RCC 7860 (cell line): Measurements from ENCODE around the gene DONSON.

ENCODE experiments used
- DNase-seq: peaks from one replicate; pipeline ENCODE4 v3.0.0-alpha.2; 2015; ENCODE audit warnings: low spot score
- FAIRE-seq: peaks from 2 replicates; lab custom pipeline; 2012; peaks lifted over from hg19 to GRCh38; lab: Jason Lieb, UNC

The DONSON gene

DNA sequence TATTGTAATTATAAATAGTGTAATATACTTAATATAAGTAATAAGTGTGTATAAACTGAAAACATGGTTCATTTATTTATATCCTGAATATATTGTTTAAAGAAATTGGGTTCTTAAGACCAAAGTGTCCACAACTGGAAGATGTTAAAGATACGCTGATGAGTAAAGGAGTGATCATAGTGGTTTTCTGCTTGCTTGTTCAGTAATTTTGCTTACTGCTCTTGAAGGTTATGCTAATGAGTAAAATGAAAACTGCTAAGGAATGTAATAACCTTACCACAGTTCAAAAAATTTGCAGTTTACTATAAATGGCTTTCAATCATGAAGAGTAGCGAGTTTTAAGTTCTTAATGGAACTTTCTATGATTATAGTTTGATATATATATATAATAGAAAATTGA lies 22.0 kb downstream of the DONSON start:
- no peak for FAIRE-seq
- DNase-seq, result no peak

DNA sequence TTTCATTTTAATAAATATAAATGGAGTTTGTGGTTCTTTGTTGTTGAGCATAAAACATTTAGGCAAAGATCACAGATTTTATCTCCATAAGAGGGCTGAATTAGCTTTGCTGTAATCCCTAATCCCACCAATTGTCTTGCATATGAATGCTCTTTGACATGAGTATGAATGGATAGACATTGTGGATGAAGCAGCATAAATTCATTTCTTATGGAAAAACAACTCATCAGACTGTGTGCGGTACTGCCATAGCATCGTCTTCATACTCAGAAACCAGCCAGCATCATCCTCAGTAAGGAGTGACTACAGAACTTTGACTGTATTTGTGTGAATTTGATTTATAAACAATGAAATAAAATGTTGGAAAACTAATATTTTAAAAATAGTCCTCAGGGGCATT lies 26.1 kb downstream of the DONSON start:
- no peak for FAIRE-seq

DNA sequence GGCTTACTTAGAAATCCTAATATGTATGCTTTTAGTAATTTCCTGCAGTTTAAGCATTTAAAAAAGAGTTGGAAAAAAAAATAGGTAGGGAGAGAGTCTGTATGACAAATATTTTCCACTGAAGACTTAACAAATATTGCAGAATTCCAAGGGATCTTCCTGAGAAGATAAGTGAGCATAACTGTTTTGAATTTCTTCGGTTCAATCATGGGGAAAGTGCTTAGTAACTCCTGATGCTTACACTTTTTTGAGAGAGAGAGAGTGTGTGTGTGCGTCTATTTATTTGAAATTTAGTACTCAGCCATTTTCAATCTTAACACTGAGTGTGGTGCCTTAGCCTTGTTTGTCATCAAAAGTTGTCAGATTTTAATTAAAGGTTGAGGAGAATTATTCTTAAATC lies 27.1 kb downstream of the DONSON start:
- FAIRE-seq (no peak), DNase-seq (no peak)

More for the DNA sequence above, 26.1 kb downstream of the DONSON start:
- no peak for DNase-seq

DNA sequence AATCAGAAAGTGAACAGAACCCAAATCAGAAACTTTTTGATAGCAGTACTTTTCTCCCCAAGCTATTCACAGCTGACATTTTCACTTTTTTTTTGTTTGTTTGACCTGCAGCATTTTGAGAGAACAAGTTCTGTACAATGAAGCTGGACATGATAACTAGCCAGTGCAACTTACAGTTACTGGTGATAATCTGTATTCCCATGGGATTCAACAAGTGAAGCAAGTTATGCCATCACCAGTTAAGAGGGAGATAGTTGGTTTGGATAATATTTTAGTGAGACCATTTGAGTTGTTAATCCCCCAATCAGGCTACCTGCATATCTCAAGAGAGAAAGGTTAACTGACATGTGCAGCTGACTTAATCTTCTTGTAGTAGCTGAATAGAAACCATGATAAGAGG lies 27.5 kb downstream of the DONSON start:
- DNase-seq, result no peak
- no peak for FAIRE-seq

DNA sequence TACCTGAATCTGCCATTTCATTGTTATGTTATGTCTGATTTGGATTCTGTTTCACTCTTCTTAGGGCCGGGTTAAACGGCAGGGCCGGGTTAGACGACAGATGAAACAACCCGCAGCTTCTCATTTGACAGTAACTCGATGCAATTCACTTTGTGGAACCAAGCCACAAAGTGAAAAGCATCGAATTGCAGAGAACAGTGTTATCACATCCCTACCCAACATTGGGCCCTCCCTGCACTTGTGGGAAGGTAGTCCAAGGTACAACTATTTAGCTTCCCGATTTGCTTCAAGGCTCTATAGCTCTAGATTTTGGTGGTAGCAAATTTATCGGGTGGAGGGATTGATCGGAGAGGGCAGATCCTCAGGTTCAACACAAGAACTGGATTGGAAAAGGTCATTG lies 28.7 kb downstream of the DONSON start:
- no peak for FAIRE-seq

DNA sequence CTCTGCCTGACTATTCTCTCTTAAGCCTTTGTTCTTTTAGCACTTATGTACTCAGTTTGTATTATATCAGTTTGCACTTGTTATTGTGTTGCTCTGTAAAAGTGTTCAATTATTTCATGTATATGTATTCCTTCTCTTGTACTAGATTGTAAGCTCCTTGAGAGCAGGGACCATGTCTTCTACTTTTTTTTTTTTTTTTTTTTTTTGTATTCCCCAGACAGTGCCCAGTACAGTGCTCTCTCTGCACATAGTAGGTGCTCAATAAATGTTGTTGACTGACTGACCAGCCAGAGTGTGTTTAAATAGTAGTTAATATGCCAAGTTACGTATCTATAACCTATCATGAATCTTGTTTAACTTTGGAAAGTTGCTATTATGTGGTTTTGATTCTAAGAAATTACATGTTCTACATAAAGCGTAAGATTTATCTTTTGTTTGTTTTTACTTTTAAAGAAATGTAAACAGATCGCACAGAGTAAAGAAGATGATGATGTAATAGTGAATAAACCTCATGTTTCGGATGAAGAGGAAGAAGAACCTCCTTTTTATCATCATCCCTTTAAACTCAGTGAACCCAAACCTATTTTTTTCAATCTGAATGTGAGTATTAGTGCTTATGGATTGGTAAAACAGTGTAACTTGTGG lies 29.6 kb downstream of the DONSON start:
- FAIRE-seq (no peak), DNase-seq (no peak)

More for the DNA sequence above, 28.7 kb downstream of the DONSON start:
- DNase-seq, result no peak

DNA sequence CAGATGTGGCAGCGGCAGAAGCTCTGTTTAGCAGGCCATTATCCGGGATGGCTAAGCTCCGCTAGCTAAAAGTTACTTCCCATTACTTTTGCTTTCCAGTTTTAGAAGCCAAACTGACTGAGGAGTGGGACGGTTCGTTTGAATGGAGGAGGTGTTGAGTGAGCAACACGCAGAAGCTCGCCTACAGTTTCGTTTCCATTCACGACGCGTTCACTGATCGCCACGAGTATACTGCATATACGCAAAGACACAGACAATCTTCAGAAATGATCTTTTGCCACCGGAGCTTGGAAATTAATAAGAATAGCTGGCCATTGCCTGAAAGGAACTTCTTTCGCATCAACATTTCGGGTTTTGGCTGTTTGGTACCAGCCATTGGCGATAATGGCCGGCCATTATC lies 31.0 kb downstream of the DONSON start:
- DNase-seq (no peak), FAIRE-seq (no peak)

DNA sequence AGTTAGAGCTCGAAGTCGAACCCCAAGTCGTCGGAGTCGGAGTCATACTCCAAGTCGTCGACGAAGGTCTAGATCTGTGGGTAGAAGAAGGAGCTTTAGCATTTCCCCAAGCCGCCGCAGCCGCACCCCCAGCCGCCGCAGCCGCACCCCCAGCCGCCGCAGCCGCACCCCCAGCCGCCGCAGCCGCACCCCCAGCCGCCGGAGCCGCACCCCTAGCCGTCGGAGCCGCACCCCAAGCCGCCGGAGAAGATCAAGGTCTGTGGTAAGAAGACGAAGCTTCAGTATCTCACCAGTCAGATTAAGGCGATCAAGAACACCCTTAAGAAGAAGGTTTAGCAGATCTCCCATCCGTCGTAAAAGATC lies 33.5 kb downstream of the DONSON start:
- DNase-seq (no peak), FAIRE-seq (no peak)

DNA sequence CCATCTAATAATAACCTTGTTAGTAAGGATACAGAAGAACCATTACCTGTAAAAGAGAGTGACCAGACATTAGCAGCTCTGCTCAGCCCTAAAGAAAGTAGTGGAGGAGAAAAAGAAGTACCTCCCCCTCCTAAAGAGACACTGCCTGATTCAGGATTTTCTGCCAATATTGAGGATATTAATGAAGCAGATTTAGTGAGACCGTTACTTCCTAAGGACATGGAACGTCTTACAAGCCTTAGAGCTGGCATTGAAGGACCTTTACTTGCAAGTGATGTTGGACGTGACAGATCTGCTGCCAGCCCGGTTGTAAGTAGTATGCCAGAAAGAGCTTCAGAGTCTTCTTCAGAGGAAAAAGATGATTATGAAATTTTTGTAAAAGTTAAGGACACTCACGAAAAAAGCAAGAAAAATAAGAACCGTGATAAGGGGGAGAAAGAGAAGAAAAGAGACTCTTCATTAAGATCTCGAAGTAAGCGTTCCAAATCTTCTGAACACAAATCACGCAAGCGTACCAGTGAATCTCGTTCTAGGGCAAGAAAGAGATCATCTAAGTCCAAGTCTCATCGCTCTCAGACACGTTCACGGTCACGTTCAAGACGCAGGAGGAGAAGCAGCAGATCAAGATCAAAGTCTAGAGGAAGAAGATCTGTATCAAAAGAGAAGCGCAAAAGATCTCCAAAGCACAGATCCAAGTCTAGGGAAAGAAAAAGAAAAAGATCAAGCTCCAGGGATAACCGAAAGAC lies 34.1 kb downstream of the DONSON start:
- FAIRE-seq (no peak), DNase-seq (no peak)

DNA sequence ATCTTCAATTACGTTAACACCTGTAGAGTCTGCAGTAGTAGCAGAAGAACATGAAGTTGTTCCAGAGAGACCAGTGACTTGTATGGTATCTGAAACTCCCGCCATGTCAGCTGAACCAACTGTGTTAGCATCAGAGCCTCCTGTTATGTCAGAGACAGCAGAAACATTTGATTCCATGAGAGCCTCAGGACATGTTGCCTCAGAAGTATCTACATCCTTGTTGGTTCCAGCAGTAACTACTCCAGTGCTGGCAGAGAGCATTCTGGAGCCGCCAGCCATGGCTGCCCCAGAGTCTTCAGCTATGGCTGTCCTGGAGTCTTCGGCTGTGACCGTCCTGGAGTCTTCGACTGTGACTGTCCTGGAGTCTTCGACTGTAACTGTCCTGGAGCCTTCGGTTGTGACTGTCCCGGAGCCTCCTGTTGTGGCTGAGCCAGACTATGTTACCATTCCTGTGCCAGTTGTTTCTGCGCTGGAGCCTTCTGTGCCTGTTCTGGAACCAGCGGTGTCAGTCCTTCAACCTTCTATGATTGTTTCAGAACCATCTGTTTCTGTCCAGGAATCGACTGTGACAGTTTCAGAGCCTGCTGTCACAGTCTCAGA lies 35.4 kb downstream of the DONSON start:
- DNase-seq (no peak), FAIRE-seq (no peak)

DNA sequence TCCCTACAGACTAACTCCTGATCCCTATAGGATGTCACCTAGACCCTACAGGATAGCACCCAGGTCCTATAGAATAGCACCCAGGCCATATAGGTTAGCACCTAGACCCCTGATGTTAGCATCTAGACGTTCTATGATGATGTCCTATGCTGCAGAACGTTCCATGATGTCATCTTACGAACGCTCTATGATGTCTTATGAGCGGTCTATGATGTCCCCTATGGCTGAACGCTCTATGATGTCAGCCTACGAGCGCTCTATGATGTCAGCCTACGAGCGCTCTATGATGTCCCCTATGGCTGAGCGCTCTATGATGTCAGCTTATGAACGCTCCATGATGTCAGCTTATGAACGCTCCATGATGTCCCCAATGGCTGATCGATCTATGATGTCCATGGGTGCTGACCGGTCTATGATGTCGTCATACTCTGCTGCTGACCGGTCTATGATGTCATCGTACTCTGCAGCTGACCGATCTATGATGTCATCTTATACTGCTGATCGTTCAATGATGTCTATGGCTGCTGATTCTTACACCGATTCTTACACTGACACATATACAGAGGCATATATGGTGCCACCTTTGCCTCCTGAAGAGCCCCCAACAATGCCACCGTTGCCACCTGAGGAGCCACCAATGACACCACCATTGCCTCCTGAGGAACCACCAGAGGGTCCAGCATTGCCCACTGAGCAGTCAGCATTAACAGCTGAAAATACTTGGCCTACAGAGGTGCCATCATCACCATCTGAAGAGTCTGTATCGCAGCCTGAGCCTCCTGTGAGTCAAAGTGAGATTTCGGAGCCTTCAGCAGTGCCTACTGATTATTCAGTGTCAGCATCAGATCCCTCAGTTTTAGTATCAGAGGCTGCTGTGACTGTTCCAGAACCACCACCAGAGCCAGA lies 36.1 kb downstream of the DONSON start:
- FAIRE-seq (no peak), DNase-seq (no peak)

DNA sequence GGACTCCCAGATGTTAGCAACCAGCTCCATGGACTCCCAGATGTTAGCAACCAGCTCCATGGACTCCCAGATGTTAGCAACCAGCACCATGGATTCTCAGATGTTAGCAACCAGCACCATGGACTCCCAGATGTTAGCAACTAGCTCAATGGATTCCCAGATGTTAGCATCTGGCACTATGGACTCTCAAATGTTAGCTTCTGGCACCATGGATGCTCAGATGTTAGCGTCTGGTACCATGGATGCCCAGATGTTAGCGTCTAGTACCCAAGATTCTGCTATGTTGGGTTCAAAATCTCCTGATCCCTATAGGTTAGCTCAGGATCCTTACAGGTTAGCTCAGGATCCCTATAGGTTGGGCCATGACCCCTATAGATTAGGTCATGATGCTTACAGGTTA lies 36.8 kb downstream of the DONSON start:
- FAIRE-seq (no peak), DNase-seq (no peak)

DNA sequence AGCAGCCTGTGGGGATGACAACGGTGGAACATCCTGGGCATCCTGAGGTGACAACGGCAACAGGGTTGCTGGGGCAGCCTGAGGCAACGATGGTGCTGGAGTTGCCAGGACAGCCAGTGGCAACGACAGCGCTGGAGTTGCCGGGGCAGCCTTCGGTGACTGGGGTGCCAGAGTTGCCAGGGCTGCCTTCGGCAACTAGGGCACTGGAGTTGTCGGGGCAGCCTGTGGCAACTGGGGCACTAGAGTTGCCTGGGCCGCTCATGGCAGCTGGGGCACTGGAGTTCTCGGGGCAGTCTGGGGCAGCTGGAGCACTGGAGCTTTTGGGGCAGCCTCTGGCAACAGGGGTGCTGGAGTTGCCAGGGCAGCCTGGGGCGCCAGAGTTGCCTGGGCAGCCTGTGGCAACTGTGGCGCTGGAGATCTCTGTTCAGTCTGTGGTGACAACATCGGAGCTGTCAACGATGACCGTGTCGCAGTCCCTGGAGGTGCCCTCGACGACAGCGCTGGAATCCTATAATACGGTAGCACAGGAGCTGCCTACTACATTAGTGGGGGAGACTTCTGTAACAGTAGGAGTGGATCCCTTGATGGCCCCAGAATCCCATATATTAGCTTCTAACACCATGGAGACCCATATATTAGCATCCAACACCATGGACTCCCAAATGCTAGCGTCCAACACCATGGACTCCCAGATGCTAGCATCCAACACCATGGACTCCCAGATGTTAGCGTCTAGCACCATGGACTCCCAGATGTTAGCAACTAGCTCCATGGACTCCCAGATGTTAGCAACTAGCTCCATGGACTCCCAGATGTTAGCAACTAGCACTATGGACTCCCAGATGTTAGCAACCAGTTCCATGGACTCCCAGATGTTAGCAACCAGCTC lies 37.5 kb downstream of the DONSON start:
- DNase-seq (no peak), FAIRE-seq (no peak)

DNA sequence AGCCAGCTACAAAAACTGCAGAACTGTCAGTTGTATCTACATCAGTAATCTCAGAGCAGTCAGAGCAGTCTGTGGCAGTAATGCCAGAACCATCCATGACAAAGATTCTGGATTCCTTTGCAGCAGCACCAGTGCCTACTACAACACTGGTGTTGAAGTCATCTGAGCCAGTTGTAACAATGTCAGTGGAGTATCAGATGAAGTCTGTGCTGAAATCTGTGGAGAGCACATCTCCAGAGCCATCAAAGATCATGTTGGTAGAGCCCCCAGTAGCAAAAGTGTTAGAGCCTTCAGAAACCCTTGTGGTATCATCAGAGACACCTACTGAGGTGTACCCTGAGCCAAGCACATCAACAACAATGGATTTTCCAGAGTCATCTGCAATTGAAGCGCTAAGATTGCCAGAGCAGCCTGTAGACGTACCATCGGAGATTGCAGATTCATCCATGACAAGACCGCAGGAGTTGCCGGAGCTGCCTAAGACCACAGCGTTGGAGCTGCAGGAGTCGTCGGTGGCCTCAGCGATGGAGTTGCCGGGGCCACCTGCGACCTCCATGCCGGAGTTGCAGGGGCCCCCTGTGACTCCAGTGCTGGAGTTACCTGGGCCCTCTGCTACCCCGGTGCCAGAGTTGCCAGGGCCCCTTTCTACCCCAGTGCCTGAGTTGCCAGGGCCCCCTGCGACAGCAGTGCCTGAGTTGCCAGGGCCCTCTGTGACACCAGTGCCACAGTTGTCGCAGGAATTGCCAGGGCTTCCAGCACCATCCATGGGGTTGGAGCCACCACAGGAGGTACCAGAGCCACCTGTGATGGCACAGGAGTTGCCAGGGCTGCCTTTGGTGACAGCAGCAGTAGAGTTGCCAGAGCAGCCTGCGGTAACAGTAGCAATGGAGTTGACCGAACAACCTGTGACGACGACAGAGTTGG lies 38.4 kb downstream of the DONSON start:
- no peak for FAIRE-seq
- DNase-seq, result no peak

DNA sequence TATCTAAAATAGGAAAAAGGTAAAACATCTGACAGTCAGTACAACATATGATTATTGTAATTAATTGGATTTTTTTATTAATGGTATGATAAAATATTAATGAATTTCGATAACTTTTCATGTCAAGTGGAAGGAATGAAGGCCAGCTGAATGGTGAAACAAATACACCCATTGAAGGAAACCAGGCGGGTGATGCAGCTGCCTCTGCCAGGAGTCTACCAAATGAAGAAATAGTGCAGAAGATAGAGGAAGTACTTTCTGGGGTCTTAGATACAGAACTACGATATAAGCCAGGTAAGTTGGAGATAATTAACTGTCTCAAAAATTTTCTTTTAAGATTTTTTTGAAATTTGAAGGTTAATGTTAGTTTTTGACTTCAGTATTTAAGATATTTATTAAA lies 42.4 kb downstream of the DONSON start:
- FAIRE-seq (no peak), DNase-seq (no peak)

DNA sequence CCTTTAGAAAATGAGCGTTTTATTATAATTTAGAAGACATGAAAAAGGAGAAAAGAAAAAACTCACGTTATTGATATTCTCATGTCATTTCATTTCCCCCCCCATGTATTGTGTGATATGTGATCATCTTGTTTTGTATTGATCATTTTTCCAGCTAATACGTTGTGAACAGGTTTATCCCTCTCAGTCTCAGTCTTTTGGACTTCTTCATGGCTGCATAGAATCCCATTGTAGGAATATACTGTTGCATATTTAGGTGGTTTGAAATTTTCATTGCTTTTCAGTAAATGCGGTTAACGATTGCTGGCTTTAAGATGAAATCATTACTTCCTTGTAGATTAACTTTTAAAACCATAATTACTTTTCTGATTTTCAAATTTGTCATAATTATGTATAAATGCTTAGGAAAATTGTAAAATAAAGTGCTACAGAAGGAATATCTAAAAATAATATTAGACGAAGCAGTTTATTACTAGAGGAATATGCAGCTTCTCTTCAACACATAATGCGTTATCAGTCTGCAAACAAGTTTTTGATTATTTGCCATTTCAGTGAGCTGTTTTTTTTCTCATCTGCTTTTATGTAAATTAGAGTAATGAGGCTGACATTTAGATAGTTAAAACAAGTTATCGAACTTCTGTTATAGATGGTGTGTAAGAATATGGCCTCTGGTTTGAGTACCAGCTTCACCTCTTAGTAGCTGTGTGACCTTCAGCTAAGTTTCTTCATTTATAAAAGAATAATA lies 43.9 kb downstream of the DONSON start:
- no peak for FAIRE-seq
- DNase-seq, result no peak

DNA sequence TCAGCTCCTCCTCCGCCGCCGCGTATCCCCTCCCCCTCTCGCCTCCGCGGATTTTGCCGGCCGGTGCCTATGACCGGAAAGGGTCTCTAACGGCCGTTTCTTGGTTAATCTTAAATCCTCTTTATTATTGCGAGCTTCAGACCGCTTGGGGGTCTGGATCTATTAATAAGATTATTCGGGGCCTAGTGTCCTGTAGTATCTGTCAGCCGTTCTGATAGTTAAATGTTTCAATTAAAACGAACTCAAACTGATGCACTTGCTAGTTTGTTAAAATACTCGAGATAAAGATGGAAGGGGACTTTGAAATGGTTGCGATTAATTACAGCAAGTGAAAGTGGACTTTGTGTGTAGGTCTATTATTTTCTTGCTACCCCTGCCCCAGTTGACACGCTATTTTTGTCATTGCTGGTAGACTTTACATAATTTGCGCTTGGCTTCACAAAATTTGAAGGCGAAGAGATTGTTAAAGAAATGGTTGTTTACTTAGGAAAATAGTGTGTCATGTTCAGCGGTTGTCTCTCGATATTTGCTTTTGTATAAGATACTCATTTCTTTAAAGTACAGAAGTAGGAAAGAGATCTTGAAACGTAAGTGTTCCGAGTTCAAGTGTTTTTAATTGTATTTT lies 44.9 kb downstream of the DONSON start:
- FAIRE-seq (no peak), DNase-seq (peak; percentile 51)
